Body of pancreas (tissue), 4 donors: ENCODE results near the gene RHOV. TPM values are rescaled to one million over a fixed set of nuclear protein-coding genes. Genes with fewer than 3 reads are reported as not detected.

ENCODE experiments used
- ATAC-seq: fragments of 150-250 bp; one replicate; pipeline ENCODE4 v1.9.1; 2016
- DNase-seq, 4 donors: peaks; one replicate each; pipeline ENCODE4 v3.0.0-alpha.2; 2019
- H3K27ac ChIP-seq, 4 donors: fragments of 200-600 bp; sonication (generic); 1 replicate in 3 of 4; 2 replicates in 1 of 4; pipeline versions ENCODE4 v1.5.1 to v1.6.1; 2016 to 2019; ENCODE audit warnings: mild to moderate bottlenecking in 1 of 4, mixed read lengths in 1 of 4, moderate library complexity in 1 of 4
- H3K27me3 ChIP-seq, 2 donors: fragments of 200-600 bp; sonication (generic); one replicate each; pipeline ENCODE4 v1.6.0; 2016; ENCODE audit warnings: mild to moderate bottlenecking in 1 of 2
- H3K36me3 ChIP-seq, 2 donors: fragments of 200-600 bp; sonication (generic); replicated peaks in 1 of 2; 2 replicates each; pipeline ENCODE4 v1.5.1; 2016; ENCODE audit warnings: low read depth in 2 of 2; ENCODE audit not compliant: insufficient read depth in 1 of 2
- H3K4me1 ChIP-seq: fragments of 200-600 bp; sonication (generic); one replicate; pipeline ENCODE4 v1.6.0; 2016
- H3K4me3 ChIP-seq, 2 donors: fragments of 200-600 bp; sonication (generic); 1 replicate in 1 of 2; 2 replicates in 1 of 2; pipeline ENCODE4 v1.5.1; 2016 to 2019
- H3K9me3 ChIP-seq, 3 donors: fragments of 200-600 bp; sonication (generic); 1 replicate in 2 of 3; 2 replicates in 1 of 3; pipeline ENCODE4 v1.5.1; 2016
- POLR2A ChIP-seq, 3 donors: fragments of 450-650 bp; IDR thresholded peaks; one replicate each; pipeline ENCODE4 v1.6.1; 2016; ENCODE audit warnings: antibody characterized with exemption in 3 of 3, mild to moderate bottlenecking in 2 of 3
- WGBS, 2 donors: methylation state at CpG; one replicate each; pipeline ENCODE4 v1.1.5; 2017; 5-methylcytosine and 5-hydroxymethylcytosine counted together
- intact Hi-C: fragments of 100-400 bp; cut with DNase I; formaldehyde crosslinking; loops from one replicate; pipeline ENCODE4 v1.15.1; 2023
- small RNA-seq: library from RNA; depleted of rRNA; stranded (forward); fragments of <200 nt; gene quantifications from one replicate; pipeline ENCODE3, GENCODE V24; 2016
- total RNA-seq, 2 donors: library from RNA; depleted of rRNA; stranded (reverse); fragments of >200 nt; gene quantifications; one replicate each; pipeline ENCODE4 v1.1.0, GENCODE V29; 2016
- TF ChIP-seq, protein P1 (sequence below), 7 experiments: fragments of 450-650 bp in 4 of 7; fragments of 200-600 bp in 3 of 7; sonication (generic) in 3 of 7; IDR thresholded peaks; one replicate each; pipeline ENCODE4 v1.5.1; 2016 to 2019; ENCODE audit warnings: antibody characterized with exemption in 7 of 7

RHOV gene
- total RNA-seq, 2 donors from 2014 or later = 6.2 to 6.3 TPM

DNA sequence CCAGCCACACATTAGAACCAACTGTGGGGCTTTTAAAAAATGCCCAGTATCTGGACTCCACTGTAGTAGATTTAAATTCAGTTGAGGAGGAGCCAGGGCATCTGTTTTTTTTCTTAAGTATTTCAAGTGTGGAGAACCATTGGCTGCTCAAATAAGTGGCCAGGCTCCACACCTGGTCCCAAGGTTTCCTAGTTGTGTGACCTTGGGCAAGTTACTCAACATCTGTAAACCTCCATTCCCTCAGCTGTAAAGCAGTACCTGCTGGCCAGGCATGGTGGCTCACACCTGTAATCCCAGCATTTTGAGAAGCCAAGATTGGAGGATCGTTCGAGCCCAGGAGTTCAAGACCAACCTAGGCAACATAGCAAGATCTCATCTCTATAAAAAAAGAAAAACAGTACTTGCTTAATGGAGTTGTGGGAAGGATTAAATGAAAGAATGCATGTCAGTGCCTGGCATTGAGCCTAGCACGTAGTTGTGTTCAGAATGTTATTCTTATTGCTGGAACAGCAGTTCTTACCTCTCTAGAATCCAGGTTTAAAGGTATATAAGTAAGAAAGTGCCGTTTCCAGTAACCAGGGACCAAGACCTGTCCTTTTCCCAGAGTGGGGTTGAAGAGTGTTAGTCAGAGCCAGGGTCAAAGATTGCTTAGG is 47.5 kb downstream of the RHOV start:
- intact Hi-C loops = no loop called here
- Histone ChIP-seq H3K27ac (peak overlapping the region in 1 of 4 donors; percentile 46), H3K9me3 (no peaks in the 10 kb centered on the region), H3K27me3 (no peaks in the 10 kb centered on the region), H3K4me3 (no peak overlapping the region), H3K36me3 (no peaks in the 10 kb centered on the region), H3K4me1 (peaks cover 11% of the 10 kb centered on the region)
- no peak for ATAC-seq
- no peak for TF ChIP-seq POLR2A (IDR thresholded peaks at IDR 0.05)
- TF ChIP-seq, protein P1, sequence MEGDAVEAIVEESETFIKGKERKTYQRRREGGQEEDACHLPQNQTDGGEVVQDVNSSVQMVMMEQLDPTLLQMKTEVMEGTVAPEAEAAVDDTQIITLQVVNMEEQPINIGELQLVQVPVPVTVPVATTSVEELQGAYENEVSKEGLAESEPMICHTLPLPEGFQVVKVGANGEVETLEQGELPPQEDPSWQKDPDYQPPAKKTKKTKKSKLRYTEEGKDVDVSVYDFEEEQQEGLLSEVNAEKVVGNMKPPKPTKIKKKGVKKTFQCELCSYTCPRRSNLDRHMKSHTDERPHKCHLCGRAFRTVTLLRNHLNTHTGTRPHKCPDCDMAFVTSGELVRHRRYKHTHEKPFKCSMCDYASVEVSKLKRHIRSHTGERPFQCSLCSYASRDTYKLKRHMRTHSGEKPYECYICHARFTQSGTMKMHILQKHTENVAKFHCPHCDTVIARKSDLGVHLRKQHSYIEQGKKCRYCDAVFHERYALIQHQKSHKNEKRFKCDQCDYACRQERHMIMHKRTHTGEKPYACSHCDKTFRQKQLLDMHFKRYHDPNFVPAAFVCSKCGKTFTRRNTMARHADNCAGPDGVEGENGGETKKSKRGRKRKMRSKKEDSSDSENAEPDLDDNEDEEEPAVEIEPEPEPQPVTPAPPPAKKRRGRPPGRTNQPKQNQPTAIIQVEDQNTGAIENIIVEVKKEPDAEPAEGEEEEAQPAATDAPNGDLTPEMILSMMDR (IDR thresholded peaks at IDR 0.05) = no peak
- peak in 3 of 4 donors; percentile 20 to 36 (median 34) for DNase-seq
- 86 to 87% methylated on average over 4 of the region's 4 CpGs for WGBS, 2 donors

DNA sequence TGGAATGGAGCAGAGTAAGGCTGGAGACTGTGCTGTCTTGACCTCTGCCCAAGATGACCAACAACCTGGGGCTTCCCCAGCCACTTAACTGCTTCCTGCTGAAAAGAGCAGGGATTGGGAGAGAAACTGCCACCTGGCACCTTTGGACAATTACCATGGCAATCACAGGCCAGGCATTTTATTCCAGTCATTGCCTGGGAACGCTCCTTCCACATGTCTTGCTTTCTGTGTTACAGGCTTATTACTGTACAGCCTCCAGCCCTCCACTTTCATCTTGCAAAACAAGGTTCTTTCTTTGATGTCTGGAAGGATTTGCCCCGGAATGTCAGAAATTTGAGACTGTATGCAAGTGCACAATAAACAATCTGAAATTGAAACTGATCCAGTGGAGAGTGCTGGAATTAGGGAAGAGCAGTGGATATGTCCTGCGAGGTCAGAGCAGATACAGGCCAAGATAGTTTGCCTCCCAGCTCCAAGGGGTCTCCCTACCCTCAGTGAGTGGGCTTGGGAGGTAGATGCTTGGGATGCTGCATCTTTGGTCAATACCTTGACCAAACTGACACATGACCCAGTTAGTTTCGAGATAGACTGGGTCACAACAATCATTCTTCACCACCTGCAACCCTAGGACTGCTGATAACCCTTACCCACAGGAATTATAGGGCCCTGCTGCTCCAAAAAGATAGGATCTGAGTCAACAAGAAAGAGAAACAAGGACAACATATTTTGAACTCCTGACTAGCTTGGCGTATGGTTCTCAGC is 48.2 kb downstream of the RHOV start:
- H3K4me3 ChIP-seq = no peak overlapping the region
- WGBS, 2 donors = 45 to 60% methylated on average over 4 to 5 of the region's 5 CpGs
- peak overlapping the region in 2 of 4 donors; percentile 36 to 46 for H3K27ac ChIP-seq
- H3K9me3 ChIP-seq = no peaks in the 10 kb centered on the region
- no peaks in the 10 kb centered on the region for H3K27me3 ChIP-seq
- peak; percentile 84 for ATAC-seq
- DNase-seq = peak; percentile 24 to 67 (median 50)
- TF ChIP-seq, protein P1 (IDR thresholded peaks at IDR 0.05) = no peak
- no peak for TF ChIP-seq POLR2A (IDR thresholded peaks at IDR 0.05)
- H3K4me1 ChIP-seq = peaks cover 11% of the 10 kb centered on the region
- intact Hi-C loops = no loop called here
- H3K36me3 ChIP-seq = no peaks in the 10 kb centered on the region

DNA sequence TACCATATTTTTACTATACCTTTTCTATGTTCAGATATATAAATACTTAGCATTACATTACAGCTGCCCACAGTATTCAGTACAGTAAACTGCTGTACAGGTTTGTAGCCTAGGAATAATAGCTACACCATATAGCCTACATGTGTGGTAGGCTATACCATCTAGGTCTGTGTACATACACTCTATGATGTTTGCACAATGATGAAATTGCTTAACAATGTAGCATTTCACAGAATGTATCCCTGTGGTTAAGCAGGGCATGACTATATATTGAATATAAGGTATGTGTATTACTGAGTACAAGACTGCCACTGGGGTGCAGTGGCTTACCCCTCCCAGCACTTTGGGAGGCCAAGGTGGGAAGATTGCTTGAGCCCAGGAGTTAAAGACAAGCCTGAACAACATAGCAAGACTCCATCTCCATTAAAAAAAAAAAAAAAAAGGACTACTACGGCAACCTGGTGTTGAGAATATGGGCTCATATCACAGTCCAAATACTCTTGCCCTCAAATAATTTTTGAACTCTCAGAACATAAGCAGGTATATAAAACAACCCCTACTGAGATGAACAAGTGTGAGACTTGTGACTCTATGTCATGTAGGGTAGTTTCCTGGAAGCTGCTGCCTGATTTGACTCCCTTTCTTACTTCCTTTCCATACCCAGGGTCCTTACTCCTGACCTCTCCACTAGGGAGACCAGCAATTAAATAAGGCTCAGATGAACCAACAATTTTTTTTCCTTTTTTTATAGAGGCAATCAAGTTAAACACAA is 50.3 kb downstream of the RHOV start:
- ATAC-seq = no peak
- no peak overlapping the region for H3K4me3 ChIP-seq
- H3K4me1 ChIP-seq = peaks cover 11% of the 10 kb centered on the region
- H3K9me3 ChIP-seq = no peaks in the 10 kb centered on the region
- no peaks in the 10 kb centered on the region for H3K36me3 ChIP-seq
- no peak overlapping the region for H3K27ac ChIP-seq
- H3K27me3 ChIP-seq = no peaks in the 10 kb centered on the region
- no peak for DNase-seq
- TF ChIP-seq POLR2A (IDR thresholded peaks at IDR 0.05) = no peak
- TF ChIP-seq, protein P1 (IDR thresholded peaks at IDR 0.05) = no peak
- WGBS, 2 donors = 75 to 95% methylated on average over 1 of the region's 1 CpG
- intact Hi-C loops = no loop called here

Small RNA genes within 50 kb of the gene (small RNA-seq; reads per million reads assigned to genes)
- gene AC025166.1 = not detected

Other genes with a start within 250 kb of the RHOV start
- 1 to 10 TPM in 1 of 2 donors, not detected in 1; 2.3 TPM for gene RAD51, start 179.1 kb downstream of the RHOV start, total RNA-seq
- gene RMDN3, start 119.0 kb downstream of the RHOV start, total RNA-seq = 10 to 100 TPM; 17.6 to 23.7 TPM
- gene GCHFR, start 110.2 kb downstream of the RHOV start, total RNA-seq = 10 to 100 TPM; 26.4 to 43.6 TPM
- gene C15orf62, start 104.3 kb downstream of the RHOV start, total RNA-seq = under 1 TPM in 1 of 2 donors, not detected in 1; 0.26 TPM
- 10 to 100 TPM; 27.0 to 29.3 TPM for gene ZFYVE19, start 67.1 kb downstream of the RHOV start, total RNA-seq
- 10 to 100 TPM; 18.7 to 36.6 TPM for gene DNAJC17, start 66.8 kb downstream of the RHOV start, total RNA-seq
- gene PPP1R14D, start 45.5 kb downstream of the RHOV start, total RNA-seq = not detected
- gene SPINT1, start 30.2 kb downstream of the RHOV start, total RNA-seq = 100 to 1,000 TPM; 110 to 134 TPM
- 10 to 100 TPM; 10.9 to 14.8 TPM for gene VPS18, start 20.2 kb upstream of the RHOV start, total RNA-seq
- gene DLL4, start 55.1 kb upstream of the RHOV start, total RNA-seq = 1 to 10 TPM in 1 of 2 donors, under 1 TPM in 1; 0.33 to 3.6 TPM
- 1 to 10 TPM; 4.0 to 4.7 TPM for gene CHAC1, start 79.2 kb upstream of the RHOV start, total RNA-seq
- gene INO80, start 242.0 kb upstream of the RHOV start, total RNA-seq = 10 to 100 TPM; 14.0 to 34.3 TPM